Measurements from ENCODE around the gene BAIAP2L1. TPM values are rescaled to one million over a fixed set of nuclear protein-coding genes. Genes with fewer than 3 reads are reported as not detected.

Gene BAIAP2L1
- total and polyA plus RNA-seq, 2 of the 8 experiments (the other 6 are each of a cell fraction or from before 2014, with no cell fraction given): 19.2 to 42.9 TPM

GRCh38 chr7:98406827-98407226 is 5.9 kb upstream of the BAIAP2L1 start:
- Histone ChIP-seq H4K5ac (ENCODE audit: insufficient read length, low read depth, low read length) (no peak overlapping the region), H3K79me1 (ENCODE audit: low read depth, low read length) (no peaks in the 10 kb centered on the region), H3K23ac (ENCODE audit: insufficient read length) (no peak overlapping the region), H2BK5ac (ENCODE audit: low read depth, low read length) (no peak overlapping the region), H3K23me2 (ENCODE audit: low read depth, low read length) (no peaks in the 10 kb centered on the region), H2BK20ac (ENCODE audit: low read length) (no peak overlapping the region), H2BK12ac (ENCODE audit: low read depth, low read length) (no peak overlapping the region), H3K4ac (replicated peaks; ENCODE audit: insufficient read length, low read depth, low read length) (no peak overlapping the region), H3K4me1 (replicated peaks in 1 of 4; ENCODE audit: control insufficient read depth in 3 of 4, insufficient read depth in 4 of 4, low read length in 3 of 4) (peaks cover 0 to 4% (median 0%) of the 10 kb centered on the region in 4 experiments; a peak in 1 of 7 replicates), H3K79me2 (ENCODE audit: control insufficient read depth in 1 of 2, insufficient read depth in 2 of 2, low read length in 2 of 2) (no peaks in the 10 kb centered on the region), H3K36me3 (ENCODE audit: control insufficient read depth in 2 of 4, insufficient read depth in 4 of 4, low read length in 3 of 4) (no peaks in the 10 kb centered on the region), H2BK120ac (replicated peaks; ENCODE audit: low read depth, low read length) (no peak overlapping the region), H2BK15ac (ENCODE audit: low read length) (no peak overlapping the region), H3K27ac (ENCODE audit: low read depth, low read length) (no peak overlapping the region), H3K9ac (replicated peaks in 1 of 4; ENCODE audit: extremely low read depth in 1 of 4, low read depth in 3 of 4, low read length in 3 of 4) (no peak overlapping the region), H3K4me3 (ENCODE audit: extremely low read depth in 1 of 4, insufficient read depth in 2 of 4, low read depth in 3 of 4, low read length in 4 of 4) (no peak overlapping the region), H2AK5ac (ENCODE audit: low read depth, low read length) (no peak overlapping the region), H4K91ac (replicated peaks; ENCODE audit: insufficient read length, low read length) (no peak overlapping the region), H3K56ac (replicated peaks; ENCODE audit: insufficient read length, low read depth, low read length) (no peak overlapping the region), H3K4me2 (ENCODE audit: insufficient read depth in 1 of 2, low read depth in 2 of 2, low read length in 2 of 2) (no peak overlapping the region), H3K9me3 (ENCODE audit: insufficient read depth in 2 of 2, low read depth in 1 of 2, low read length in 1 of 2) (no peaks in the 10 kb centered on the region), H3K14ac (ENCODE audit: insufficient read length) (no peak overlapping the region), H3K27me3 (replicated peaks in 1 of 4; ENCODE audit: control insufficient read depth in 3 of 4, extremely low read depth in 1 of 4, insufficient read depth in 3 of 4, low read length in 3 of 4) (no peaks in the 10 kb centered on the region), H3K18ac (ENCODE audit: extremely low read depth, low read length) (no peak overlapping the region), H2AFZ (ENCODE audit: low read length) (no peak overlapping the region), H4K8ac (ENCODE audit: extremely low read depth, insufficient read depth, low read length) (no peak overlapping the region), H4K20me1 (replicated peaks in 1 of 2; ENCODE audit: control insufficient read depth in 1 of 2, insufficient read depth in 2 of 2, low read length in 2 of 2) (no peaks in the 10 kb centered on the region)
- WGBS, 2 experiments (ENCODE audit: extremely low coverage in 1 of 2, insufficient coverage in 1 of 2, insufficient read length in 1 of 2, insufficient replicate concordance in 2 of 2, low coverage in 1 of 2, low lambda C conversion rate in 2 of 2, missing lambda C conversion rate in 1 of 2): 91% methylated on average over 8 of the region's 9 CpGs; no CpG with 5 or more reads in 1 of the 2 experiments
- DNase-seq (ENCODE audit: low read depth in 1 of 2, low spot score in 2 of 2) (no peak), FAIRE-seq (no peak)
- no peak for TF ChIP-seq KDM1A (IDR thresholded peaks at IDR 0.05; ENCODE audit: borderline replicate concordance, low read length)
- no peak for TF ChIP-seq KDM5A (IDR thresholded peaks at IDR 0.05; ENCODE audit: low read length)
- no peak for TF ChIP-seq POLR2A (IDR thresholded peaks at IDR 0.05; ENCODE audit: control extremely low read depth in 1 of 2, low read depth in 2 of 2, low read length in 2 of 2)
- TF ChIP-seq CBX8 (IDR thresholded peaks at IDR 0.05; ENCODE audit: borderline replicate concordance, low read depth, low read length): no peak
- no peak for TF ChIP-seq TAF7 (optimal IDR thresholded peaks at IDR 0.05; ENCODE audit: borderline replicate concordance, low read depth, low read length)
- TF ChIP-seq ZNF274 (IDR thresholded peaks at IDR 0.05; ENCODE audit: borderline replicate concordance, extremely low read depth, low read length): no peak
- no peak for TF ChIP-seq TEAD4 (IDR thresholded peaks at IDR 0.05; ENCODE audit: low read depth, low read length)
- no peak for TF ChIP-seq BCL11A (IDR thresholded peaks at IDR 0.05; ENCODE audit: low read depth in 2 of 2, low read length in 2 of 2)
- TF ChIP-seq EGR1 (IDR thresholded peaks at IDR 0.05; ENCODE audit: borderline replicate concordance, low read depth, low read length): no peak
- TF ChIP-seq RXRA (IDR thresholded peaks at IDR 0.05; ENCODE audit: insufficient read depth, low read depth, low read length): no peak
- TF ChIP-seq JUN (IDR thresholded peaks at IDR 0.05; ENCODE audit: low read depth, low read length): no peak
- TF ChIP-seq SUZ12 (IDR thresholded peaks at IDR 0.05; ENCODE audit: low read length): no peak
- no peak for TF ChIP-seq SP2 (IDR thresholded peaks at IDR 0.05; ENCODE audit: low read length)
- TF ChIP-seq CHD2 (IDR thresholded peaks at IDR 0.05; ENCODE audit: low read length): no peak
- TF ChIP-seq SP1 (IDR thresholded peaks at IDR 0.05; ENCODE audit: low read depth, low read length): no peak
- TF ChIP-seq KDM4A (IDR thresholded peaks at IDR 0.05; ENCODE audit: low read depth, low read length, severe bottlenecking): no peak
- ChIA-PET CTCF (ENCODE audit: partially characterized antibody) (interaction anchor here (0.6 to 2.0 kb wide), 10 partner anchors 10 to 434 kb away, joined by 3 to 6 read pairs (median 3); no protein-coding TSS in a partner anchor), POLR2A (ENCODE audit: partially characterized antibody) (interaction anchor here (0.8 kb wide), 1 partner anchor 430 kb away, joined by 3 read pairs; no protein-coding TSS in a partner anchor)
